Stimulated activated CD4-positive, alpha-beta T cell treated with anti-CD3 and anti-CD28 coated beads, Interleukin-12 subunit alpha, Interleukin-12 subunit beta, amount 100 ng/mL, for 24 hours (primary cell): ENCODE data around the gene MICU2.
"Not testable (repeated sequence)": the region's sequence is repeated elsewhere in the genome, so short reads cannot be mapped to it uniquely, and the experiment has no call there.

ENCODE experiments used
- DNase-seq, 2 experiments: peaks; one replicate each; pipeline ENCODE4 v3.0.0-alpha.2; 2020; ENCODE audit warnings: low read depth in 2 of 2

Gene MICU2

GRCh38 chr13:21594715-21595545 lies 9.0 kb downstream of the MICU2 start:
- DNase-seq = no peak

GRCh38 chr13:21590665-21591456 lies 13.1 kb downstream of the MICU2 start:
- DNase-seq = not testable (repeated sequence)

- no peak for DNase-seq
These were observed 13.7 kb downstream of the MICU2 start for GRCh38 chr13:21590231-21590630.

- DNase-seq = not testable (repeated sequence)
These were observed 14.5 kb downstream of the MICU2 start for GRCh38 chr13:21589510-21589909.

- not testable (repeated sequence) for DNase-seq
These were observed 15.6 kb downstream of the MICU2 start for GRCh38 chr13:21588411-21588810.

- DNase-seq = no peak
These were observed 18.9 kb downstream of the MICU2 start for GRCh38 chr13:21584973-21585592.

GRCh38 chr13:21583478-21583877 lies 20.5 kb downstream of the MICU2 start:
- no peak for DNase-seq

GRCh38 chr13:21580736-21581135 lies 23.2 kb downstream of the MICU2 start:
- no peak for DNase-seq

GRCh38 chr13:21579754-21580316 lies 24.1 kb downstream of the MICU2 start:
- no peak for DNase-seq

- DNase-seq = no peak
These were observed 25.2 kb downstream of the MICU2 start for GRCh38 chr13:21578748-21579147.

- DNase-seq = no peak
These were observed 27.5 kb downstream of the MICU2 start for GRCh38 chr13:21576426-21576825.

- DNase-seq = no peak
These were observed 29.9 kb downstream of the MICU2 start for GRCh38 chr13:21573920-21574712.

GRCh38 chr13:21569686-21570085 lies 34.3 kb downstream of the MICU2 start:
- no peak for DNase-seq

GRCh38 chr13:21568854-21569253 lies 35.1 kb downstream of the MICU2 start:
- DNase-seq = no peak

GRCh38 chr13:21567714-21568113 lies 36.3 kb downstream of the MICU2 start:
- no peak for DNase-seq

- DNase-seq = no peak
These were observed 46.0 kb downstream of the MICU2 start for GRCh38 chr13:21557995-21558394.

- DNase-seq = no peak
These were observed 47.9 kb downstream of the MICU2 start for GRCh38 chr13:21556051-21556450.

GRCh38 chr13:21553261-21553660 lies 50.7 kb downstream of the MICU2 start:
- DNase-seq = not testable (repeated sequence)

GRCh38 chr13:21550918-21551317 lies 53.1 kb downstream of the MICU2 start:
- no peak for DNase-seq

- DNase-seq = no peak
These were observed 54.3 kb downstream of the MICU2 start for GRCh38 chr13:21549633-21550032.

- no peak for DNase-seq
These were observed 55.4 kb downstream of the MICU2 start for GRCh38 chr13:21548577-21548976.
